NOMO-1 treated with dmso at 0.1 percent for 144 hours (cell line): ENCODE data around the gene BTBD17.
"Not testable (repeated sequence)": the region's sequence is repeated elsewhere in the genome, so short reads cannot be mapped to it uniquely, and the experiment has no call there.

Source experiments
- DNase-seq: peaks from one replicate; lab custom pipeline; 2025; ENCODE audit not compliant: unreplicated experiment; lab: John Stamatoyannopoulos, UW

BTBD17 gene

GRCh38 chr17:74361230-74362068 is at the start of gene BTBD17:
Gene BTBD17, minus strand, starts transcription at chr17:74361868. Its CDS starts 49 bp downstream, at chr17:74361819.
- DNase-seq, result no peak

GRCh38 chr17:74410001-74410443 is 48.4 kb upstream of the BTBD17 start:
- no peak for DNase-seq

- no peak for DNase-seq
Measured at GRCh38 chr17:74408815-74409214, 47.1 kb upstream of the BTBD17 start.

- DNase-seq, result no peak
Measured at GRCh38 chr17:74408262-74408661, 46.6 kb upstream of the BTBD17 start.

- DNase-seq, result no peak
Measured at GRCh38 chr17:74407384-74407783, 45.7 kb upstream of the BTBD17 start.

GRCh38 chr17:74405311-74405710 is 43.6 kb upstream of the BTBD17 start:
- not testable (repeated sequence) for DNase-seq

GRCh38 chr17:74404789-74405188 is 43.1 kb upstream of the BTBD17 start:
- DNase-seq, result no peak

GRCh38 chr17:74404218-74404617 is 42.5 kb upstream of the BTBD17 start:
- no peak for DNase-seq

- DNase-seq, result no peak
Measured at GRCh38 chr17:74403512-74404137, 42.0 kb upstream of the BTBD17 start.

- DNase-seq, result no peak
Measured at GRCh38 chr17:74402048-74402447, 40.4 kb upstream of the BTBD17 start.

GRCh38 chr17:74396567-74396966 is 34.9 kb upstream of the BTBD17 start:
- DNase-seq, result no peak

GRCh38 chr17:74394977-74395376 is 33.3 kb upstream of the BTBD17 start:
- DNase-seq, result no peak

- DNase-seq, result no peak
Measured at GRCh38 chr17:74394275-74394950, 32.7 kb upstream of the BTBD17 start.

GRCh38 chr17:74393346-74393942 is 31.8 kb upstream of the BTBD17 start:
- DNase-seq, result no peak

GRCh38 chr17:74392848-74393247 is 31.2 kb upstream of the BTBD17 start:
- no peak for DNase-seq

GRCh38 chr17:74391771-74392170 is 30.1 kb upstream of the BTBD17 start:
- DNase-seq, result no peak

GRCh38 chr17:74390680-74391653 is 29.3 kb upstream of the BTBD17 start:
- DNase-seq, result no peak

- no peak for DNase-seq
Measured at GRCh38 chr17:74389937-74390679, 28.4 kb upstream of the BTBD17 start.

- no peak for DNase-seq
Measured at GRCh38 chr17:74389084-74389753, 27.6 kb upstream of the BTBD17 start.
